SHP77 (cell line): Measurements from ENCODE around the gene PTPRK.

Source experiments
- DNase-seq, 2 experiments: peaks; one replicate each; lab custom pipeline; 2025; lab: John Stamatoyannopoulos, UW

Gene PTPRK

DNA sequence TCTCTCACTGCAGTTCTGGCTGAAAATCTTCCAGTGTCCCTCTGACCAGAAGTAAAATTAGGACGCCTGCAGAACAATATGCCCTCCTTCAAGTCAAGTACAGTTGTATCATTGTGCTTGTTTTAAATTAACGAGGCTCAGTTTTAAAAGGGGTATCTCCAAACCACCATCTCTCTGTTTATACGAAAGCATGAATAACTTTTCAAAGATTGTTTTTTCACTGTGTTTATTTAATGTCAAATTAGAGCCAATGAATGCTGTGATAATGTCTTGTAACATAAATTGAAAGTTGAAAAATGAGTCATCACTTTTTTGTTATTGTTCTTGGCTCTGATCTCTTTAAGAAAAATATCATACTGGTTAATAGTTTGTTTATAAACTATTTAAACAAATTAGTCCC is 388.8 kb downstream of the PTPRK start:
- no peak for DNase-seq

DNA sequence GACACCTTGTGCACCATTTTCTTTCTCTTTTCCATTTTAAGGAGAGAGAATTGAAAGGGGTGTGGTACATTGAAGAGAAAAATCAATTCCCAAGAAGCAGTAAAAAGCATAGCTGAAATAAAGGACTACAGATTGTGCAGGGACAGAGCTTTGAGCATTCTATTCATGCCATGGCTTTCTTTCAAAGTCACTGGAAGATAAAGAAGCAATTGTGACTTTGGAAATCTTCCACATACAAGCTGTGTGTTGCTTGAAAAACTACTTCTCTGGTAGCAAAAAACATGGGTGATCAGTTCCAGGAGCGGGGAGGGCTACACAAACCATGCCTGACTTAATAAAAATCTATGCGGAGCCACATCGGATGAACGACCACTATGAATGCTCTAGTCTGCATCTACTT is 389.4 kb downstream of the PTPRK start:
- DNase-seq: no peak

DNA sequence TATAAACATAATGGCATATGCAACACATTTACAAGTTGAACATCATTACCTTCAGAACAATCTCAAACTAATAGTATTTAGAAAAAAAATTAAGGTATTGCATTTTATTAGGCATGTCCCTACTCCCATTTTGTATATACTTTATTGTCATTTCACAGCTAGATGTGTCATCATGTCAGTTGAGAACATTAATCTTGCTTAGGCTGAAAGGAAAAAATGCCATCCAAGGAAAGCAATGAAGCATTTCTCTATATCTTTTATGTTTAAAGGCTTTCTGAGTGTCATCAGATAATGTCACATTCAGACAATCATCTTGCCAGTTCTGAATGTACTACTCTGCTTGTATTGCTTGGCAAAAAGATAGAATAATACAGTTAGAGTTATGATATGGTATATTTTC is 390.7 kb downstream of the PTPRK start:
- no peak for DNase-seq

DNA sequence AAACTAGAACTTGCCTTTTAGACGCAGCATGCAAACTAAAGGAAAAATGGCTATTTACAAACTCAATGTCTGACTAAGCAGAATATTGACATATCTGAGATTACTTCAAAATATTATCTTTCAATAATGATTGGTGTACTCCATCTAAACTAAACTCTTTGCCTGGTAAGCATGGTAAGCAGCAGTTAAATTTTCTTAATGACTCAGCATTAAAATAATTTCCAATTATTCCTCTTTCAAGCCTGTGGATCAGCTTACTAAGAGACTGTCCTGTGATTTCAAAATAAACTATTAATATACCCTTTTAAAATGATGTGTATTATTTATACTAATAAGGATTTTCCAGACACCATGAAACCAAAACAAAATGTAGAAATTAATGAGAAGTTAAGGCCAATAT is 392.7 kb downstream of the PTPRK start:
- no peak for DNase-seq

DNA sequence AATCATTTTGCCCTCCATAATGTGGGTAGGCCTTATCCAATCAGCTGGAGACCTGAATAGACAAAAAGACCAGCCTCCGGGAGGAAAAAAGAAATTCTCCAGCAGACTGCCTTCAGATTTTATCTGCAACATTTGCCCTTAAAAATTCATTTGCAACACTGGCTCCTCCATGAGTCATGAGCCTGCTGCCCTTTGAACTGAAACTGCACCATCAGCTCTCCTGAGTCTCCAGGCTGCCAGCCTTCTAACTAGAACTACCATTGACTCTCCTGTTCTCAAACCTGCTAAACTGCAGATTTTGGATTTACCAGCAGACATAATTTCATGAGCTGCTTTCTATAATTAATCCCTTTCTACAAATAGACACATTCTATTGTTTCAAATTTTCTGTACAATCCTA is 395.7 kb downstream of the PTPRK start:
- no peak for DNase-seq

- no peak for DNase-seq
Measured at GRCh38 chr6:128121610-128122009, 398.8 kb downstream of the PTPRK start.

- no peak for DNase-seq
Measured at GRCh38 chr6:128121190-128121589, 399.2 kb downstream of the PTPRK start.

- DNase-seq: no peak
Measured at GRCh38 chr6:128118401-128118800, 402.0 kb downstream of the PTPRK start.

DNA sequence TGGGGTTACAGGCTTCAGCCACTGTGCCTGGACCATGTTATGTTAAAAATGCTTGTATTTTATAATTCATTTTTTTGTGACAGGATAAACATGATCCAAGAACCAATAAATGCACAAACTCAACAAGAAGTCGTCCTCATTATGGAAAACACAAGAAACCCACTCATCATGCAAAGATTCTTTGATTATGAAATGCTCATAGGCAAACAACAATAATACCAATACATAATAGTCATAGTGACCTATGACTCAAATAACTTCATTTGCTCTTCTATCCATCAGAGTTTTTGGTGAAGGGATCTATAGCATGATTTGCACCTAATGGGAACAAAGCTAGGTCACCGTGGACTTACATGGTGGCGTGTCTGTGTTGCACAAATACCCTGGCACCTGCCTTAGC is 402.5 kb downstream of the PTPRK start:
- no peak for DNase-seq

GRCh38 chr6:128114164-128114563 is 406.2 kb downstream of the PTPRK start:
- no peak for DNase-seq

DNA sequence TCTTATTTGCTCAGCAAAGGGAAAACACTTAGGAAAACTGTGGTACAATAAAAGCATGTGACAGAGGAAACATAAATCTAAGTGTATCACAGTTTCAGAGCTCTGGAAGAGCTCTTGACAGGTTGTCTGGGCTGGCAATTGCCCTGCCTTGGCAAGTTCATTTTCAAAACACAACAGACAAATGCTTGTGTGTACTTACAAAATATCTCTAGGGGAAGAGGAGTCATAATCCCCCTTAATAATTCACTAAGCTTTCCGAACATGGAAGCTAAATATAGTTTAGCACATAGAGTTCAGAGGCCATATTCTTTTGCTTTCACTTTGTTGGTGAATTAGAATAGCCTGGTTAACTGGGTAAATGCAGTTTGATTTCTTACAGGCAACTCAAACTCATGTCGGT is 407.9 kb downstream of the PTPRK start:
- no peak for DNase-seq

GRCh38 chr6:128111096-128111495 is 409.3 kb downstream of the PTPRK start:
- DNase-seq: no peak

DNA sequence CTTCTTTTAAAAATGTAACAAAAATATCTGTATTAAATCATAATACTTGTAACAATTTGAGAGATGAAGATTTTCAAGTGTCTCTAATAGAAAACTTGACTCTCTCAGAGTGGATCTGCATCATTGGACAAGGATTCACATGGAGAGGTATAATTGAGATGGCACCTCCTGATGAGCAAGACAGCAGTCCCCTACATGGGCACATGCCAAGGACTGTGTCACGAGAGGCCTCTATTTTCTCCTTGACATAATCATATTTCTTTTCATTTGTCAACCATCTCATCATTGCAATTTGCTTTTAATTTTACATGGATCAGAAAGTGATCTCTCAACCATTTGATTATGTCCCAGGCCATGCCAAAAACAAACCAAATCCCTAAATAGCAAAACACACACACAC is 412.7 kb downstream of the PTPRK start:
- no peak for DNase-seq

DNA sequence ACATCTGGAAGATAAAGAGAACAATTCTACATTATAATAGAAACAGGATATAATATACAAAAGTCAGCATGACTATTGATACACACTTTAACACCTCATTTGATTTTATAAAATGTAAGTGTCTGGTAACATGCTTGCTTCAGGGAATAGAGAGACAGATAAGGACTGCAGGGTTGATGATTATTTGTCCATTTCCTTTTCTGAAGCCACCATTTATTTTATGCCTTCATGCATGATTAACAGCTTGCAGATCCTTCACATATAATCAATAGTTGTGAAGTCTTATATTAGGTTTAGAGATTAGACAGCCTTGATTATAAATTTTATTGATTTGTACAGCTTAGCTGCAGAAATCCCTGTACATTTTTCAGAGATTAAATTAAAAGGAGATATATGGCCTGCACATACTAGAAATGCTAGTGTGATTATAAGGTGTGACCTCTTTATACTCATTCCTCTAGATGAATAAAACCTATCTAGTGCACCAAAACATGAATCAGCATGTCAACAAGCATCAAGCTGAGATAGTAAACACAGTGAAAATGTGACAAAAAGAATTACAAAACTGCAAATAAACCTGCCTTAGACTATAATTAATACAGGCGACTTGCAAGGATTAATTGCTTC is 420.7 kb downstream of the PTPRK start:
- no peak for DNase-seq

GRCh38 chr6:128098000-128098581 is 422.3 kb downstream of the PTPRK start:
- DNase-seq: no peak

- DNase-seq: no peak
Measured at GRCh38 chr6:128097009-128097408, 423.4 kb downstream of the PTPRK start.

- DNase-seq: no peak
Measured at GRCh38 chr6:128095362-128095761, 425.0 kb downstream of the PTPRK start.

GRCh38 chr6:128079021-128079420 is 441.4 kb downstream of the PTPRK start:
- DNase-seq: no peak

DNA sequence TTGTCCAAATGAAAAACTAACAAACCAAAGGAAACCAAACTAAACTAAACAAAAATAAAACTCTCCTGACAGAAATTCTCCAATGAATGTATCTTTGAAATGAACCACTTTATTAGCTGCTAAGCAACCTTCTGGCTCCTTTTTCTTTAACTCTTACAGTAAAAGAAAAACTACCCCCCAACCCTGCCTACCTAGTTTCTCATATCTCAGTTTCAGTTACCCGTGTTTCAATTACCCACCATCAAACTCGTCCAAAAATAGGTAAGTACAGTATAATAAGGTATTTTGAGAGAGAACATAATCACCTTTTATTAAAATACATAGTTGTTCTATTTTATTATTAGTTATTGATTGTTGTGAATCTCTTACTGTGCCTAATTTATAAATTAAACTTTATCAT is 442.1 kb downstream of the PTPRK start:
- DNase-seq: no peak

DNA sequence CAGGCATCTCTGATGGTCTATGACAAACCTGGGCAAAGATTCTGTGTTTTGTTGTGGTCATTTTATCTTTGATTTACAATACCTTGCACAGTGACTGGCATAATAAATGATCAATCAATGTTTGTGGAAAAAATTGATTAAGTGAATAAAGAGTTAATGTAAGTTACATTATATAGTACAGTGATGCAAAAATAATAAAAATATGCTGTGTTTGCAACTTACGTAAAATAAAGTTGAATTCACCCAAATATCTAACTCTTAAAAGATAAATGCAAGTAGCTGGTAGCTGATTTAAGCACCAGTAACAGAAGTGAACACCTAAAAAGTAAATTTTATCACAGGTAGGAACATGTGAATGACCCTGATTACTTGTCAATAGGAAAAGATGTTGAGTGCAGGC is 443.6 kb downstream of the PTPRK start:
- no peak for DNase-seq

- no peak for DNase-seq
Measured at GRCh38 chr6:128074567-128074966, 445.8 kb downstream of the PTPRK start.

- DNase-seq: no peak
Measured at GRCh38 chr6:128073389-128073788, 447.0 kb downstream of the PTPRK start.

GRCh38 chr6:128071212-128071611 is 449.2 kb downstream of the PTPRK start:
- DNase-seq: no peak

DNA sequence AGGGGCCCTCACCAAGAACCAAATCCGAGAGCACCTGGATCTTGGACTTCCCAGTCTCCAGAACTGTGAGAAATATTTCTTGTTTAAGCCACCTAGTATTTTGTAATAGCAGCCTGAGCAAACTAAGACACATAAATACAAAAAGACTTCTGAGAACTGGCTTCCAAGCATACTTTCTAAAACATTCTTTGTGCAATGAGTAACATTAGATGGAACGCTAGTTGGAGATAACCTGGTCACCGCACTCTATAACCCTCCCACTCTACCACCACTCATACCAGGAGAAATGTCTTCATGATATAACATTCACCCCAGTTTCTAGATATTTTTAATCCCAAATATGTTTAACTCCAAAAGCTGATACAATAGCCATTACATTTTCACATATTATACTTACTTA is 450.0 kb downstream of the PTPRK start:
- no peak for DNase-seq
